Rectal smooth muscle tissue (tissue), 1 donor: ENCODE measurements around the gene USP19.
A peak's percentile ranks its signal among the peaks of the same experiment; 100 is the strongest.

ENCODE experiments used
- H3K27ac ChIP-seq: one replicate; pipeline ENCODE4 v1.7.0; 2013; ENCODE audit warnings: low read depth, low read length, inconsistent platforms
- H3K27me3 ChIP-seq: one replicate; pipeline ENCODE4 v1.7.0; 2013; ENCODE audit warnings: low read length; ENCODE audit not compliant: control insufficient read depth, insufficient read depth
- H3K36me3 ChIP-seq: one replicate; pipeline ENCODE4 v1.7.0; 2013; ENCODE audit warnings: low read length; ENCODE audit not compliant: control insufficient read depth, insufficient read depth
- H3K4me1 ChIP-seq: one replicate; pipeline ENCODE4 v1.7.0; 2013; ENCODE audit warnings: low read length; ENCODE audit not compliant: control insufficient read depth, insufficient read depth
- H3K4me3 ChIP-seq: one replicate; pipeline ENCODE4 v1.7.0; 2013; ENCODE audit warnings: low read length
- H3K9ac ChIP-seq: one replicate; pipeline ENCODE4 v1.7.0; 2013; ENCODE audit warnings: low read length

The USP19 gene

DNA sequence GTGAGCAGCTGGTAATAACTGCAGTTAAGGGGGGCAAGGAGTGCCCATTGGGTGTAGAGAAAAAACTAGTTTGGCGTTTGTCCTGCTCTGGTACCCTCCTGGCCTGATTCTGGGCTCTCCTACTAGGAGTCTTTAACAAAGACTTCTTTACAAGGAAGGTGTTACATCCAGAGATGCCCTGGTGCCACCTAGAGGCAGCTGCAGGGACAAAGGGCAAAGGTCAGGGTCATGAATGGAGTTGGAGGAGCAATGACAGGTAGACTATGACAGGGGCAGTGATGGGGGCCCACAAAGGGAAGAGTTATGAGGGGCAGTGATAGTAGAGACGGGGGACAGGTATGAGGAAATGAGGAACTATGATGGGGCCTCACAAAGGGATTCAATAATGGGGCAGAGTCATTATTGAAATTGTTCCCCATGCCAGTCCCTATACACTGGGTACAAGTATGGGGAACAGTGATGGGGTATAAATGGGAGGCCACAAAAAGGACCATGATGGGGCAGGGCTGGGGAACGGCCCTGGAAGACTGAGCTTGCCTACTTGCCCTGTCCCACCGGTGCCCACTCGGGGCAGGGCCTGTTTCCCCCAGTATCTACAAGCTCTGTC, 37.6 kb upstream of the USP19 start:
- Histone ChIP-seq H3K4me1 (no peaks in the 10 kb centered on the region), H3K4me3 (no peak overlapping the region), H3K27ac (no peak overlapping the region), H3K9ac (no peak overlapping the region), H3K36me3 (peaks cover 4% of the 10 kb centered on the region), H3K27me3 (no peaks in the 10 kb centered on the region)

GRCh38 chr3:49157289-49157688, 36.7 kb upstream of the USP19 start:
- H3K27me3 ChIP-seq = no peaks in the 10 kb centered on the region
- no peak overlapping the region for H3K9ac ChIP-seq
- no peak overlapping the region for H3K4me3 ChIP-seq
- H3K4me1 ChIP-seq = no peaks in the 10 kb centered on the region
- no peaks in the 10 kb centered on the region for H3K36me3 ChIP-seq
- no peak overlapping the region for H3K27ac ChIP-seq

DNA sequence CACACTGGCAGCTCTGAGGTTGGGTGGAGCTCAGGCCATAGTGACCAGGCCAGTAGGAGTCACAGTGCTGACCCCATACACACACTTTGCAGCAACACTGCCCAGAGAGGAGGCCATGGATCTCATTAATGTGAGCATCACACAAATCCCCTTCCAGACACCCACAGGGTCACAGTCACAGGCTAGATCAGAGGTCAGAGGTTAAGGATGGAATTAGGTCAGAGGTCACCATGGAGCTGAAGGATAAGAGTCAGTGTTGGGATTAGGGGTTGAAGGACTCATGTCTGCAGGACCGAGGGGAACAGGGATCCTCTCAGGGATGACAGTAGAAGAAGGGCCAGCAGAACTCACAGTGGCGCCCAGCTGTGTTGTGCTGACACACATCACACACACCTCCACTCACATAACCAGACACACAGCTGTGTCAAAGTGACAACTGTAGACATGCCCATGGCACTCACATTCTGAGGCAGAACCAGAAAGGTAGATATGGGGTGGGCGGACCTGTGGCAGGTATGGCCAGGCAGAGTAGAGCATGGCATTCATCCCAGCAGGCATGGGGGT, 32.8 kb upstream of the USP19 start:
- Histone ChIP-seq H3K27me3 (no peaks in the 10 kb centered on the region), H3K4me1 (no peaks in the 10 kb centered on the region), H3K9ac (no peak overlapping the region), H3K36me3 (no peaks in the 10 kb centered on the region), H3K27ac (no peak overlapping the region), H3K4me3 (no peak overlapping the region)

- Histone ChIP-seq H3K36me3 (no peaks in the 10 kb centered on the region), H3K27me3 (no peaks in the 10 kb centered on the region), H3K9ac (no peak overlapping the region), H3K4me1 (no peaks in the 10 kb centered on the region), H3K27ac (no peak overlapping the region), H3K4me3 (no peak overlapping the region)
Measured at GRCh38 chr3:49151610-49152009, 31.0 kb upstream of the USP19 start.

- no peak overlapping the region for H3K27ac ChIP-seq
- no peak overlapping the region for H3K4me3 ChIP-seq
- no peaks in the 10 kb centered on the region for H3K27me3 ChIP-seq
- H3K9ac ChIP-seq = no peak overlapping the region
- no peaks in the 10 kb centered on the region for H3K36me3 ChIP-seq
- no peaks in the 10 kb centered on the region for H3K4me1 ChIP-seq
Measured at GRCh38 chr3:49148159-49148558, 27.5 kb upstream of the USP19 start.

DNA sequence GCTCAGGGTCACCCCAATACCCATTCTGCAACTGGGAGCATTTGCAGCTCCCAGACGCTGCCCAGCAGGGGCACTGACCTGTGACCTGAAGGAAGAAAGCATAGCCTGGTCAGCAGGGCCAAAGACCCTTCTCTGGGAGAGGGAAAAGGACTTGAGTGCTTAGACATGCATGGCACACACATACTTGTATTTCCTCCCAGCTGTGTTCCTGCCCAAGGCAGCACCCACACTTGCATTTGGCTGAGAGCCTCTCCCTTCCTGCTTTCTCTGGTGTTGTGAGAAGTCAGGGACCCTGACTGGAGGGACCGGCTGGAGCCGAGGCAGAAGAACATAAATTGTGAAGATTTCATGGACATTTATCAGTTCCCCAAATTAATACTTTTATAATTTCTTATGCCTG, 19.5 kb upstream of the USP19 start:
- Histone ChIP-seq H3K4me3 (no peak overlapping the region), H3K27ac (no peak overlapping the region), H3K36me3 (no peaks in the 10 kb centered on the region), H3K27me3 (no peaks in the 10 kb centered on the region), H3K9ac (no peak overlapping the region), H3K4me1 (no peaks in the 10 kb centered on the region)

DNA sequence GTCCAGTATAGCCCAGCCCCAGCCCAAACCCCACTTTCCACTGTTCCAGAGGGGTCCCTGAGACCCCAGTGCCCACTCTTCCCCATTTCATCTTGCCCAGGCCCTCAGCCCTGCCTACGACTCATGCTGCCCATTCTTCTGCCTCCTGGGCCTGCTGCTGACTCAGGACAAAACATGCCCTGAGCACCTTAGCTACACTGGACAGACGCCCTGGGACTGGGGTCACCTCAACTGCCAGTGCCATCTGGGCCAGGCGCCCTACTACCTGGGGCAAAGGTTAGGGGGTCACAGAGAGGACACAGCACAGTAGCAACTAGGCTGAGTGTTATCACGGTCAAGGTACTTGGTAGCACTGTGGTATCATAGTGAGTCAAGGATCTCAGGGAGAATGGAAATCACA, 14.9 kb upstream of the USP19 start:
- Histone ChIP-seq H3K4me3 (no peak overlapping the region), H3K27ac (no peak overlapping the region), H3K36me3 (peaks cover 2% of the 10 kb centered on the region), H3K4me1 (peaks cover 12% of the 10 kb centered on the region), H3K9ac (no peak overlapping the region), H3K27me3 (no peaks in the 10 kb centered on the region)

DNA sequence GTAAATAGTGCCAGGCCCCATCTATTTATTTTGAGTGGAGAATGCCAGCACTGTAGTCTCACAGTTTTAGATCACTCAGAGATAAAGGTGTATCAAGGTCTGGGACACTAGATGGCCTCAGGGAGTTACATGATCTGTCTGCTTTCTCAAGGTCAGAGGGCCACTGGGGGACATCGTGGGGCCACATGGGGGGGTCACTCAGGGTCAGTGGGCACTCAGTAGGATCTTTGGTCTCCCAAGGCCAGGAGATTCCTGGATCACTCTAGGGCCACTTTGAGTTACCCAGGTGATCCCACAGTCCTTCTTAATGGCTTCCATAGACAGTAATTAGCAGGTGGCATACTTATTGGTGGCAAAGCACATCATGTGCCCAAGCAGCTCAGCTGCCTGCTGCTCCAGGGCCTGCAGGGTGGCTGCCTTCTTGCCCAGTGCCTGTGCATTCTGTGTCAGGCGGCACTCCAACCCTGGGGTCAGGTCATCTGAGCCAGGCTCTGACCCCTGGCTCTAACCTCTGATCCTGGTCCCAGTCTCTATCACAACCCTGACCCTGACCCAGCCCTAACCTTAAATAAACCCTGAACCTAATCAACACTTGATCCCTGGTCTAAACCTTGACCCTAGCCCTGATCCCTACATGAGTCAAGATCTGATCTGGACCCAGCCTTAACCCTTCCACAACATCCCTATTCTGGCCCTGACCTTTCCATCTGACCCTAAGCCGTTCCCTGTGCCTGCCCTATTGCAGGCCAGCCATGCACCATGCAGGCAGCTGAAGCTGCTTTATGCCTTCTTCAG, 14.0 kb upstream of the USP19 start:
- H3K9ac ChIP-seq = no peak overlapping the region
- H3K27me3 ChIP-seq = no peaks in the 10 kb centered on the region
- no peak overlapping the region for H3K27ac ChIP-seq
- peaks cover 12% of the 10 kb centered on the region for H3K4me1 ChIP-seq
- peaks cover 2% of the 10 kb centered on the region for H3K36me3 ChIP-seq
- no peak overlapping the region for H3K4me3 ChIP-seq

DNA sequence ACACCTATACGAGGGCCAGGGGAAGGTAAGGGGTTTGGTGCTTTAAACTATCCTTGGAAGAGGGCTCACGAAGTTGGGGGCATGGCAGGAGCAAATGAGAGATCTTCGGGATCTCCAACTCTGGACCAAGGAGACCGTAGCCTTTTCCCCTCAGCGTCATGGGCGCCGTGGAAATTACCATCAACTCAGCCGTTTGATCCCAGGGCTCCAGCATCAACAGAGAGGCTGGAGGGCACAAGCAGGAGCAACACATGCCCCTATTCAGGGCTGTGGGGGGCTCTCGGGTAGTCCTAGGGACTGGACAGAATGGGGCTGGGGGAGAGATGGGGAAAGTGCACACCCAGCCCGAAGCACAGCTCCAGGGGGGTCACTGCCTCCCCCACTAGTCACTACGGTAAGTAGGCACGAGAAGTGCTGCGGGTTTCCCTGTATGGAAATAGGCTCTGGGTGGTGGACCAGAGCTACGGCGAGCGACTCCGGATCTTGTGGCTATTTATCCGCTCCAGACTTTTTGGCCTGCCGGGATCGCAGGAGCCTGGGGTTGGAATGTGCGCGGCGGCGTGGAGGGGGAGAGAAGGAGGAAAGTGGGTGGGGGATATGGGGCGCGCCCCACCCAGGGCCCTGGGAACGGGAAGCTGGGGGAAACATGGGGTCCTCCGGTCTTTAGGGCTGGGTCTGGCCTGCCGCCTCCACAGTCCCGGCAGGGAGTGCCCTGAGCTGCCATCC, 12.8 kb upstream of the USP19 start:
- H3K36me3 ChIP-seq = peaks cover 2% of the 10 kb centered on the region
- H3K27me3 ChIP-seq = no peaks in the 10 kb centered on the region
- H3K4me1 ChIP-seq = peaks cover 12% of the 10 kb centered on the region
- H3K9ac ChIP-seq = peak overlapping the region; percentile 32
- H3K27ac ChIP-seq = peak overlapping the region; percentile 91
- peak overlapping the region; percentile 88 for H3K4me3 ChIP-seq

GRCh38 chr3:49132437-49133225, 12.0 kb upstream of the USP19 start, which contains the start of gene LAMB2:
Gene LAMB2 (minus strand): TSS chr3:49133050. CDS start chr3:49132867, 183 bp downstream.
- H3K27me3 ChIP-seq = no peaks in the 10 kb centered on the region
- H3K4me3 ChIP-seq = peak within 1 kb of the TSS; percentile 88
- peaks cover 12% of the 10 kb centered on the region for H3K4me1 ChIP-seq
- peak within 1 kb of the TSS; percentile 41 for H3K9ac ChIP-seq
- peak within 1 kb of the TSS; percentile 91 for H3K27ac ChIP-seq
- H3K36me3 ChIP-seq = peaks cover 2% of the 10 kb centered on the region

GRCh38 chr3:49132073-49132436, 11.4 kb upstream of the USP19 start:
- Histone ChIP-seq H3K4me1 (peaks cover 12% of the 10 kb centered on the region), H3K4me3 (peak overlapping the region; percentile 88), H3K27me3 (no peaks in the 10 kb centered on the region), H3K27ac (peak overlapping the region; percentile 91), H3K9ac (peak overlapping the region; percentile 41), H3K36me3 (peaks cover 2% of the 10 kb centered on the region)

- Histone ChIP-seq H3K4me3 (peak overlapping the region; percentile 88), H3K4me1 (peaks cover 12% of the 10 kb centered on the region), H3K9ac (no peak overlapping the region), H3K36me3 (peaks cover 2% of the 10 kb centered on the region), H3K27me3 (no peaks in the 10 kb centered on the region), H3K27ac (no peak overlapping the region)
Measured at GRCh38 chr3:49131576-49131975, 11.0 kb upstream of the USP19 start.
